Suprapubic skin (tissue), 4 donors: Measurements from ENCODE around the gene SLC2A5.

Source experiments
- EP300 ChIP-seq: sonication (generic); formaldehyde crosslinking; IDR thresholded peaks from one replicate; pipeline ENCODE4 v1.6.1; 2017; ENCODE audit warnings: antibody characterized with exemption
- POLR2A ChIP-seq, 2 donors: fragments of 450-650 bp; IDR thresholded peaks; one replicate each; pipeline ENCODE4 v1.6.1; 2017; ENCODE audit warnings: antibody characterized with exemption in 2 of 2, mild to moderate bottlenecking in 2 of 2, moderate library complexity in 2 of 2
- POLR2AphosphoS5 ChIP-seq, 3 donors: sonication (generic); formaldehyde crosslinking; IDR thresholded peaks; one replicate each; pipeline ENCODE4 v1.6.1; 2017; ENCODE audit warnings: antibody characterized with exemption in 3 of 3
- TF ChIP-seq, protein P1 (sequence below), 2 donors: fragments of 200-600 bp in 1 of 2; fragments of 450-650 bp in 1 of 2; sonication (generic) in 1 of 2; IDR thresholded peaks; one replicate each; pipeline ENCODE4 v1.5.1; 2016 to 2019; ENCODE audit warnings: antibody characterized with exemption in 2 of 2, mild to moderate bottlenecking in 1 of 2, moderate library complexity in 1 of 2

DNA sequence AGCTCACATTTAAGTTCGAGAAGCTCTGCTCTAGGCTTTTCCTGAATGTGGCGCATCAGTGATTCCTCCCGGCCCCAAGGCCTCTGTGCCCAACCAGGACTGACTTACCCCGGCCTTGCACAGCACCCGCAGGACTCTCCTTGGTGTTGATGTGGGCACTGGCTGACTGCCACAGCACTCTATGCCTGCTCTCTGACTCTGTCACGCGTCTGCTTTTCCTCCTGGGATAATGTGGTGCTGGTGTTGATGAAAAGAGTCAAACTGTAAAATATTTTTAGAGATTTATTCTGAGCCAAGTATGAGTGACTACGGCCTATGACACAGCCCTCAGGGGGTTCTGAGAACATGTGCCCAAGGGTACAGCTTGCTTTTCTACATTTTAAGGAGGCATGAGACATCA is 15.5 kb upstream of the SLC2A5 start:
- TF ChIP-seq, protein P1, sequence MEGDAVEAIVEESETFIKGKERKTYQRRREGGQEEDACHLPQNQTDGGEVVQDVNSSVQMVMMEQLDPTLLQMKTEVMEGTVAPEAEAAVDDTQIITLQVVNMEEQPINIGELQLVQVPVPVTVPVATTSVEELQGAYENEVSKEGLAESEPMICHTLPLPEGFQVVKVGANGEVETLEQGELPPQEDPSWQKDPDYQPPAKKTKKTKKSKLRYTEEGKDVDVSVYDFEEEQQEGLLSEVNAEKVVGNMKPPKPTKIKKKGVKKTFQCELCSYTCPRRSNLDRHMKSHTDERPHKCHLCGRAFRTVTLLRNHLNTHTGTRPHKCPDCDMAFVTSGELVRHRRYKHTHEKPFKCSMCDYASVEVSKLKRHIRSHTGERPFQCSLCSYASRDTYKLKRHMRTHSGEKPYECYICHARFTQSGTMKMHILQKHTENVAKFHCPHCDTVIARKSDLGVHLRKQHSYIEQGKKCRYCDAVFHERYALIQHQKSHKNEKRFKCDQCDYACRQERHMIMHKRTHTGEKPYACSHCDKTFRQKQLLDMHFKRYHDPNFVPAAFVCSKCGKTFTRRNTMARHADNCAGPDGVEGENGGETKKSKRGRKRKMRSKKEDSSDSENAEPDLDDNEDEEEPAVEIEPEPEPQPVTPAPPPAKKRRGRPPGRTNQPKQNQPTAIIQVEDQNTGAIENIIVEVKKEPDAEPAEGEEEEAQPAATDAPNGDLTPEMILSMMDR (IDR thresholded peaks at IDR 0.05) = no peak
- TF ChIP-seq POLR2A (IDR thresholded peaks at IDR 0.05) = no peak
- TF ChIP-seq EP300 = no peak
- no peak for TF ChIP-seq POLR2AphosphoS5 (IDR thresholded peaks at IDR 0.05)
